NCI-H2196 treated with DMSO at 0.1 percent for 48 hours (cell line): ENCODE measurements around the gene HCAR2.
"Not testable (repeated sequence)": the region's sequence is repeated elsewhere in the genome, so short reads cannot be mapped to it uniquely, and the experiment has no call there.

Source experiments
- DNase-seq: peaks from one replicate; lab custom pipeline; 2025; ENCODE audit not compliant: unreplicated experiment; lab: John Stamatoyannopoulos, UW

HCAR2 gene

GRCh38 chr12:122669397-122670070, 33.6 kb downstream of the HCAR2 start:
- DNase-seq = no peak

- DNase-seq = no peak
Measured at GRCh38 chr12:122668268-122668667, 34.9 kb downstream of the HCAR2 start.

GRCh38 chr12:122665759-122666158, 37.4 kb downstream of the HCAR2 start:
- DNase-seq = no peak

GRCh38 chr12:122665349-122665748, 37.8 kb downstream of the HCAR2 start:
- DNase-seq = no peak

- DNase-seq = no peak
Measured at GRCh38 chr12:122661938-122662337, 41.2 kb downstream of the HCAR2 start.

GRCh38 chr12:122661246-122661645, 41.9 kb downstream of the HCAR2 start:
- DNase-seq = no peak

GRCh38 chr12:122659579-122659978, 43.6 kb downstream of the HCAR2 start:
- no peak for DNase-seq

GRCh38 chr12:122656298-122656697, 46.9 kb downstream of the HCAR2 start:
- DNase-seq = no peak

- not testable (repeated sequence) for DNase-seq
Measured at GRCh38 chr12:122653291-122653690, 49.9 kb downstream of the HCAR2 start.

- no peak for DNase-seq
Measured at GRCh38 chr12:122651520-122652224, 51.5 kb downstream of the HCAR2 start.
